Activated CD8-positive, alpha-beta T cell treated with anti-CD3 and anti-CD28 coated beads for 36 hours (primary cell): ENCODE results near the gene SAMD11. TPM values are rescaled to one million over a fixed set of nuclear protein-coding genes. Genes with fewer than 3 reads are reported as not detected.

Experiments
- ATAC-seq: fragments of 200-7000 bp; cut with Tn5 transposase; one replicate; pipeline ENCODE4 v1.10.0; 2021; ENCODE audit warnings: mild to moderate bottlenecking, moderate library complexity
- CTCF ChIA-PET: fragments of 350-600 bp; sonication (Branson Sonifier 250); formaldehyde crosslinking; loops from one replicate; lab custom pipeline; 2021; ENCODE audit warnings: antibody characterized with exemption; lab: Charles Lee
- POLR2A ChIA-PET: fragments of 350-600 bp; sonication (Branson Sonifier 250); formaldehyde crosslinking; loops from one replicate; lab custom pipeline; 2021; ENCODE audit warnings: antibody characterized with exemption; lab: Charles Lee
- DNase-seq: peaks from one replicate; pipeline ENCODE4 v3.0.0-alpha.2; 2020
- H3K27ac Mint-ChIP-seq: one replicate; pipeline ENCODE4 v1.8.0; 2021; ENCODE audit warnings: mild to moderate bottlenecking, mixed read lengths
- H3K27me3 Mint-ChIP-seq: one replicate; pipeline ENCODE4 v1.8.0; 2021; ENCODE audit warnings: mixed read lengths
- H3K36me3 Mint-ChIP-seq: one replicate; pipeline ENCODE4 v1.8.0; 2021; ENCODE audit warnings: low read depth, mixed read lengths
- H3K4me1 Mint-ChIP-seq: one replicate; pipeline ENCODE4 v1.8.0; 2021; ENCODE audit warnings: low read depth, mixed read lengths
- H3K4me3 Mint-ChIP-seq: one replicate; pipeline ENCODE4 v1.8.0; 2021; ENCODE audit warnings: mild to moderate bottlenecking, moderate library complexity, mixed read lengths
- H3K9me3 Mint-ChIP-seq: one replicate; pipeline ENCODE4 v1.8.0; 2021; ENCODE audit warnings: mixed read lengths
- intact Hi-C: fragments of 100-400 bp; cut with micrococcal nuclease; formaldehyde crosslinking; loops from one replicate; pipeline ENCODE4 v1.10.0; 2022
- total RNA-seq, 2 experiments: library from RNA; stranded (reverse); gene quantifications; one replicate each; pipeline ENCODE4 v1.2.3, GENCODE V29; 2021
- TF ChIP-seq, protein P1 (sequence below): fragments of 200-600 bp; IDR thresholded peaks from one replicate; pipeline ENCODE4 v1.8.0; 2022; ENCODE audit warnings: antibody characterized with exemption, mild to moderate bottlenecking

SAMD11 gene
- total RNA-seq, 2 experiments from 2014 or later = not detected

DNA sequence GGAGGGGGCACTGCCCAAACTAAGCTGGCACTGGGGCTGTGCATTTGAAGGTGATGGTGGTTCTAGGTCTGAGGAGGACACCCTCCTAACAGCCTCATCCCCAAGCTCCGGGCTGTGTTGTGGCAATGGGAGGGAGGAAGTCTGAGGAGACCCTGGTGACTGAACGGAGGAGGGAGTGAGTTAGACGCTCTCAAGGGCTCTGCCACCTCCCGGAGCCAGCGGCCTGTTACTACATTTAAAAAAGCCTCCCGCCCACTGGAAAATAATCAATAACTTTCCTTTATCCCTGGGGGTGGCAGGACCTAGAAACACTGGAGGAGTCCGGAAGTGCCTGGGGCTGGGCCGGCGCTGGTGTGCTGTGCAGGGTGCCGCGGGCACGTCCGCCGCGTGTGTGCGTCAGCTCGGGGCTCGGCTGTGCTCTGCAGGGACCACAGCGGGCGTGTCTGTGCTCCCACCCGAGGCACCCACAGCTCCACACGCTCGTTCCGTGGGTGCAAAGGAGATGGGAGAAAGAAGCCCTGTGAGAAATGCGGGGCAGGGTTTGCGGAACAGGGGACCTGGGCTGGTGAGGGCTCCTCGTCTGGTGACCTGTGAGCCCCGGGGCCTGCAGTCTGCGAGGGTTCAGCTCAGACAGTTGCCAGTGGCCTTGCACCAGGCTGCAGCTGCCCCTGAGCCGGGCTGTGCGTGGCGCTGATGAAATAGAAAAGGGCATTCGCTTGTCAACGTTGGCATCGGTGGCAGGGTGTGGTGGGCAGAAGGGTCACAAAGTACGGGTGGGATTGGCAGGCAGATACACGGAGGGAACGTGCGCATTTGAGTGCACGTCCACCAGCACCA, 5.3 kb downstream of the SAMD11 start:
- no peaks in the 10 kb centered on the region for H3K4me1 Mint-ChIP-seq
- H3K4me3 Mint-ChIP-seq = no peak overlapping the region
- H3K36me3 Mint-ChIP-seq = no peaks in the 10 kb centered on the region
- ATAC-seq = no peak
- POLR2A ChIA-PET = interaction anchor here (1.0 to 1.3 kb wide), 3 partner anchors 10 to 30 kb away, joined by 3 to 4 read pairs (median 3); partner anchors contain the start of gene NOC2L
- CTCF ChIA-PET = interaction anchor here (1.6 kb wide), 1 partner anchor 13 kb away, joined by 3 read pairs; no protein-coding TSS in a partner anchor
- no peaks in the 10 kb centered on the region for H3K9me3 Mint-ChIP-seq
- TF ChIP-seq, protein P1, sequence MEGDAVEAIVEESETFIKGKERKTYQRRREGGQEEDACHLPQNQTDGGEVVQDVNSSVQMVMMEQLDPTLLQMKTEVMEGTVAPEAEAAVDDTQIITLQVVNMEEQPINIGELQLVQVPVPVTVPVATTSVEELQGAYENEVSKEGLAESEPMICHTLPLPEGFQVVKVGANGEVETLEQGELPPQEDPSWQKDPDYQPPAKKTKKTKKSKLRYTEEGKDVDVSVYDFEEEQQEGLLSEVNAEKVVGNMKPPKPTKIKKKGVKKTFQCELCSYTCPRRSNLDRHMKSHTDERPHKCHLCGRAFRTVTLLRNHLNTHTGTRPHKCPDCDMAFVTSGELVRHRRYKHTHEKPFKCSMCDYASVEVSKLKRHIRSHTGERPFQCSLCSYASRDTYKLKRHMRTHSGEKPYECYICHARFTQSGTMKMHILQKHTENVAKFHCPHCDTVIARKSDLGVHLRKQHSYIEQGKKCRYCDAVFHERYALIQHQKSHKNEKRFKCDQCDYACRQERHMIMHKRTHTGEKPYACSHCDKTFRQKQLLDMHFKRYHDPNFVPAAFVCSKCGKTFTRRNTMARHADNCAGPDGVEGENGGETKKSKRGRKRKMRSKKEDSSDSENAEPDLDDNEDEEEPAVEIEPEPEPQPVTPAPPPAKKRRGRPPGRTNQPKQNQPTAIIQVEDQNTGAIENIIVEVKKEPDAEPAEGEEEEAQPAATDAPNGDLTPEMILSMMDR = no peak
- intact Hi-C loops = no loop called here
- no peak for DNase-seq
- no peak overlapping the region for H3K27ac Mint-ChIP-seq
- H3K27me3 Mint-ChIP-seq = peaks cover 25% of the 10 kb centered on the region

DNA sequence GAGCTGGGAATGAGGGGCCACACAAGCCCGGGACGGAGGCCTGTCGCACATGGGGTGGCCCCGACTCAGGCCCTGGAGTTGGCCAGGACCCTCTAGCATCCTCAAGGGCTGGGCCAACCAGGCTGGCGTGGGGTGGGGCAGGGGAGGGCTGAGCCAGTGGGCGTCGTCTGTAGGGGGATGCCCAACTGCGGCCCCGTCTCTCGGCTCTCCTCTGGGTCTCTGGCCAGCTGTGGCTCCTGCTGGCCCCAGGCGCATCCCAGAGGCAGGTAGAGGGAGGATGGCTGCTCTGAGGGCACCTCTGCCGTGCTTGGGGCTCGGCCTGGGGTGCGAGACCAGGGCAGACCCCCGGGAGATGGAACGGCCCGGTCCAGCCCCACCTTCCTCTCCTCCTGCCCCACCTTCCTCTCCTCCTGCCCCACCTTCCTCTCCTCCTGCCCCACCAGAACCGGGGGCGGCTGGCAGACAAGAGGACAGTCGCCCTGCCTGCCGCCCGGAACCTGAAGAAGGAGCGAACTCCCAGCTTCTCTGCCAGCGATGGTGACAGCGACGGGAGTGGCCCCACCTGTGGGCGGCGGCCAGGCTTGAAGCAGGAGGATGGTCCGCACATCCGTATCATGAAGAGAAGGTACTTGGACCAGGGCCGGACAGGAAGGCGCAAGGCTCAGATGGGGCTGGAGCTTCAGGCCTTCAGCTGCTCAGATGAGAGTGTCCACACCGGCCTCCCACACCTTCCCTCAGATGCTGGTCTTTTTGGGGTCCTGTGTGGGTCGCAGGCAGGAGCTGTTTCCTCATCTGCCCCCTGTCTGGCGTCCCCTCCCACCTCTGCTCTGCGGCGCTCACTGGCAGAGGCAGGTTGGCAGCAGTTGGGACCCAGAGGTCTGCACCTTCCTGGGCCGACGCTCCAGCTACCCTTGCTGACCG, 6.2 kb downstream of the SAMD11 start:
- Mint-ChIP-seq H3K27ac (no peak overlapping the region), H3K36me3 (no peaks in the 10 kb centered on the region), H3K27me3 (peaks cover 24% of the 10 kb centered on the region), H3K4me3 (no peak overlapping the region), H3K4me1 (no peaks in the 10 kb centered on the region), H3K9me3 (no peaks in the 10 kb centered on the region)
- ATAC-seq (no peak), DNase-seq (no peak)
- ChIA-PET POLR2A (interaction anchor here (1.0 to 1.3 kb wide), 3 partner anchors 11 to 29 kb away, joined by 3 to 4 read pairs (median 3); partner anchors contain the start of gene NOC2L), CTCF (no interaction called here)
- intact Hi-C loops = no loop called here
- TF ChIP-seq, protein P1 = no peak

DNA sequence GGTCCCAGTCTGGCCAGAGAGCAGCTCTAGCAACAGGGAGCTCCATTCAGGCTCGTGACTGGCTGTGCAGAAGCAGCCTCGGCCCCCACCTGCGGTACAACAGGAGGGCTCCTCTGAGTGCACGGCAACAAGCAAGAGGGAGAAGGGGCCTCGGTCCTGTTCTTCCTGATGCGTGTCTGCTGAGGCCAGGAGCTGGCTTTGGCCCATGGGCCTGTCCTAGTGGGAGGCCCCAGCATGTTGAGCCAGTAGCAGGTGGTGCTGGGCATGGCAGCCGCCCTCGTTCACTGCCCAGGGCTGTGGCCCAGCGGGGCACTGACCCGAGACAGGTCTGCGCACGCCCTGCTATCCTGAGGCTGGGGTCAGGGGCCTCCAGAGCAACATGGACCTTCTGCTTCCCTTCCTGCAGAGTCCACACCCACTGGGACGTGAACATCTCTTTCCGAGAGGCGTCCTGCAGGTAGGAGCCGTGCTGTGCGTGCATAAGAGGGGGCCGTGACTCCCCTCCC, 7.0 kb downstream of the SAMD11 start:
- intact Hi-C loops = no loop called here
- Mint-ChIP-seq H3K27ac (no peak overlapping the region), H3K27me3 (peaks cover 26% of the 10 kb centered on the region), H3K9me3 (no peaks in the 10 kb centered on the region), H3K4me3 (no peak overlapping the region), H3K36me3 (no peaks in the 10 kb centered on the region), H3K4me1 (no peaks in the 10 kb centered on the region)
- DNase-seq (no peak), ATAC-seq (no peak)
- POLR2A ChIA-PET = interaction anchor here (0.8 to 1.0 kb wide), 2 partner anchors 10 to 13 kb away, joined by 3 to 4 read pairs; no protein-coding TSS in a partner anchor
- TF ChIP-seq, protein P1 = no peak
- CTCF ChIA-PET = interaction anchor here (1.7 kb wide), 1 partner anchor 26 kb away, joined by 6 read pairs; no protein-coding TSS in a partner anchor

DNA sequence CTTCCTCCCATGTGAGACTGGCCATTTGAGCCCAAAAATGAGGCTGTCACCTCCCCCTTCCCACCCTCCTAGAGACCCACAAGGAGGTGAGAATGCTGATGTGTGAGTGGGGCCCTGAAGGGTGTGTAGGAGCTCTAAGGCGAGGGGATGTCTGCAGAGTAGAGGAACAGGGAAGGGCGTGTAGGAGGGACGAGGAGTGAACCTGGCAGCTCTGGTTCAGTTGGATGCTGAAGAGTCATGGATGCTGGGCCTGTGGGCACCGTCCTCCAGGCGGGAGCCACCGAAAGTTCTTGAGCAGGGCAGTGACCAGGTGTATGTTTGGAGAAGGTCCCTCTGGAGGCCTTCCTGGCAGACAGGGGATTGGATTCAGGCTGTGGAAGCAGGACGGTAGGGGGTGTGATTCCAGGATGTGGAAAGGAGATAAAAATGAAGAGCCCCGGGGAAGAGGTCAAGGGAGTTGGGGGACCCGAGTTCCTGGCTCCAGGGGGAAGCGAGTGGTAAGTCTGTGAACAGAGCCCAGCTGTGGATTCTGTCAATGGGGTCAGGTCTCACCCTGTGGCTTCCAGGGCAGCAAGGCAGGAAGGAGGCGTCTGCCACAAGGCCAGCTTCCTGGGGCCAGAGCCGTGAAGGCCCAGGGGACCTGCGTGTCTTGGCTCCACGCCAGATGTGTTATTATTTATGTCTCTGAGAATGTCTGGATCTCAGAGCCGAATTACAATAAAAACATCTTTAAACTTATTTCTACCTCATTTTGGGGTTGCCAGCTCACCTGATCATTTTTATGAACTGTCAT, 7.9 kb downstream of the SAMD11 start:
- Mint-ChIP-seq H3K9me3 (no peaks in the 10 kb centered on the region), H3K4me1 (no peaks in the 10 kb centered on the region), H3K4me3 (no peak overlapping the region), H3K27me3 (peaks cover 18% of the 10 kb centered on the region), H3K36me3 (no peaks in the 10 kb centered on the region), H3K27ac (no peak overlapping the region)
- ATAC-seq (no peak), DNase-seq (no peak)
- CTCF ChIA-PET = interaction anchor here (1.7 kb wide), 1 partner anchor 27 kb away, joined by 6 read pairs; no protein-coding TSS in a partner anchor
- POLR2A ChIA-PET = interaction anchor here (0.8 kb wide), 1 partner anchor 14 kb away, joined by 3 read pairs; no protein-coding TSS in a partner anchor
- intact Hi-C loops = no loop called here
- TF ChIP-seq, protein P1 = no peak
